Measurements from ENCODE around the gene PELI3.
A peak's percentile ranks its signal among the peaks of the same experiment; 100 is the strongest.

The PELI3 gene

DNA sequence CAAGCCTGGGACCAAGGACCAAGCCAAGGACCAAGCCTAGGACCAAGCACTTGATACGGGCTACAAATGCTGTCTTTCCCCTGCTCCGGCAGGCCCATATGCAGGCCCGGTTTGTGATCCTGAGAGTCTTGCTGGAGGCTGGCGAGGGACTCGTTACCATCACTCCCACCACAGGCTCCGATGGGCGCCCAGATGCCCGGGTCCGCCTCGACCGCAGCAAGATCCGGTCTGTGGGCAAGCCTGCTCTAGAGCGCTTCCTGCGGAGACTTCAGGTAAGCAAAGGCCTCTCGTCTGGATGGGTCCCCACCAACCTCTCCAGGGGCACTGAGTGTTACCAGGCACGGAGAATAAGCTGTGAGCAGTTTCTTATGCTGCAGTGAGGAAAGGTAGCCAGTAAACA lies 30.5 kb downstream of the PELI3 start:
- DNase-seq (ENCODE audit: low read depth in 2 of 2): no peak

DNA sequence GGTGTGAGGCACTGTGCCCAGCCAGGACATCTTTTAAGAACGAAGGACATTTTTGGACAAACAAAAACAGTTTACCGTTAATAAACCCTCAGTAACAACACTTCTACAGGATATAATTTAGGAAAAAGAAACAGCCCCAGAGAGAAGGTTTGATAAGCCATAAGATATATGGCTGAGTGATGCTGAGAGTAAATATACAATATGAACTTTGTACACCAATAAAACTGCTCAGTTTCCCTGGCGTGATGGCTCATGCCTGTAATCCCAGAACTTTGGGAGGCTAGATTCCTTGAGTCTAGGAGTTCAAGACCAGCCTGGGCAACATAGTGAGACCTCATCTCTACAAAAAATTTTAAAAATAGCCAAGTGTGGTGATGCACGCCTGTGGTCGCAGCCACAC lies 31.8 kb downstream of the PELI3 start:
- no peak for DNase-seq (ENCODE audit: low read depth in 2 of 2)

DNA sequence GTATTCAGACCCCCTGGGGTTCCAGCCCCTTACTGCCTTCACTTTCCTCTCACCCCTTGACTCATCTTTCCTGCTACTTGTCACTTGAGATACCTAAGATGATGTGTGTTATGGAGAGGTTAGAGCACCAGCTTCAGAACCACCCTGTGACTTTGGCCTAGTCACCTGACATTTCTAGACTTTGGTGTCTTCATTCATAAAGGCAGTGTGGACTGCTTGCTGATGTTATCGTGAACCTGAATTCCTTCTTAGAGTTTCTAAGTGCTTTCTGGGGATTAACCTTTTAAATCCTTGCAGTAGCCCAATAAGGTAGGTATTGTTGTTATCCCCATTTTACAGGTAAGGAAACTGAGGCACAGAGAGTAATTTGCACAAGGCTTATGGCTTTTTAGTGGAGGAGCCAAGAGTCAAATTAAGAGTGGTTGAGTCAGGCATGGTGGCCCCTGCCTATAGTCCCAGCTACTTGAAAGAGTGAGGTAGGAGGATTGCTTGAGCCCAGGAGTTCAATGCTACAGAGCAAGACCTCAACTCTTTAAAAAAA lies 38.6 kb downstream of the PELI3 start:
- no peak for DNase-seq (ENCODE audit: low read depth in 2 of 2)

GRCh38 chr11:66509131-66509561 lies 42.4 kb downstream of the PELI3 start:
- no peak for DNase-seq (ENCODE audit: low read depth in 2 of 2)

GRCh38 chr11:66510271-66510989 lies 43.7 kb downstream of the PELI3 start, which contains the start of gene BBS1:
Gene BBS1, plus strand, starts transcription at chr11:66510635. Its CDS starts 25 bp downstream, at chr11:66510660.
- peak; percentile 78 to 79 for DNase-seq (ENCODE audit: low read depth in 2 of 2)

- no peak for DNase-seq (ENCODE audit: low read depth in 2 of 2)
Observed at GRCh38 chr11:66510990-66511339, 44.3 kb downstream of the PELI3 start.

GRCh38 chr11:66523611-66524010 lies 56.9 kb downstream of the PELI3 start:
- no peak for DNase-seq (ENCODE audit: low read depth in 2 of 2)

DNA sequence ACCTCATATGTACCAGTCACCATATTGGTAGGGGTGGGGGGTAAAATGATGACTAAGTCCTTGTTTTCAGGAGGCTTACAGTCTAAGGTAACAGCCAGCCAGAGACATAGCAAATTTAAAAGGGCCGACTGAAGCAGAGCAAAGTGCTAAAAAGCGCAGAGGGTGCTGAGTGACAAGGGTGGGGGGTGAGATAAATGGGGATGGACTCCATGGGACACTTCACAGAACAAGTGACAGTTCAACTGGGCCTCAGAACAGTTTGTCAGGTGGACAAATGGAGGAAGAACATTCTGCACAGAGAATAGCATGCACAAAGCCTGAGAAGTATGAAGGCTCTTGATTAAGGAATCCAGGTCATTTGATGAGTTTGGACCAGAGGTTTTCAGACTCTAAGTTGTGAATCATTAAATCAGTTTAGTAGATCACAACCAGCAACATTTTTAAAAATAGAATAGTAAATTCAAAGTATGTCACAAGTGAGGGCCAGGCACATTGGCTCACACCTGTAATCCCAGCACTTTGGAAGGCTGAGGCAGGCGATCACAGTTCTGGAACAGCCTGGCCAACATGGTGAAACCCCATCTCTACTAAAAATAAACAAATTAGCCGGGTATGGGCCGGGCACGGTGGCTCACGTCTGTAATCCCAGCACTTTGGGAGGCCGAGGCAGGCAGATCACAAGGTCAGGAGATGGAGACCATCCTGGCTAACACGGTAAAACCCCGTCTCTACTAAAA lies 57.8 kb downstream of the PELI3 start:
- no peak for DNase-seq (ENCODE audit: low read depth in 2 of 2)
